Mesenchymal stem cell (in vitro differentiated cells and primary cell): ENCODE measurements around the gene CDC42BPA.
A peak's percentile ranks its signal among the peaks of the same experiment; 100 is the strongest.

ENCODE experiments used
- DNase-seq: peaks from one replicate; pipeline ENCODE4 v3.0.0-alpha.2; 2013
- H2AFZ ChIP-seq: one replicate; pipeline ENCODE4 v1.6.1; 2013; ENCODE audit warnings: low read depth, mild to moderate bottlenecking, control low read depth, inconsistent platforms, low read length, moderate library complexity
- H2AK5ac ChIP-seq: 2 replicates; pipeline ENCODE4 v1.6.1; 2013; ENCODE audit warnings: low read length, moderate library complexity, mild to moderate bottlenecking, inconsistent platforms; ENCODE audit not compliant: severe bottlenecking
- H2BK120ac ChIP-seq: one replicate; pipeline ENCODE4 v1.6.1; 2013; ENCODE audit warnings: low read depth, mild to moderate bottlenecking, inconsistent platforms, low read length, moderate library complexity
- H2BK12ac ChIP-seq, 2 experiments: one replicate each; pipeline ENCODE4 v1.6.1; 2013; ENCODE audit warnings: inconsistent platforms in 2 of 2, low read length in 2 of 2, mild to moderate bottlenecking in 2 of 2, moderate library complexity in 2 of 2, control low read depth in 1 of 2
- H2BK15ac ChIP-seq: one replicate; pipeline ENCODE4 v1.6.1; 2013; ENCODE audit warnings: mild to moderate bottlenecking, low read depth, inconsistent platforms; ENCODE audit not compliant: poor library complexity, severe bottlenecking
- H2BK5ac ChIP-seq: 2 replicates; pipeline ENCODE4 v1.6.1; 2013; ENCODE audit warnings: low read depth, mild to moderate bottlenecking, low read length, control low read depth, inconsistent platforms; ENCODE audit not compliant: poor library complexity, severe bottlenecking
- H3K14ac ChIP-seq, 2 experiments: one replicate each; pipeline ENCODE4 v1.6.1; 2013; ENCODE audit warnings: inconsistent platforms in 2 of 2, low read length in 2 of 2, control low read depth in 1 of 2, mild to moderate bottlenecking in 1 of 2, moderate library complexity in 1 of 2
- H3K18ac ChIP-seq, 2 experiments: one replicate each; pipeline ENCODE4 v1.6.1; 2013; ENCODE audit warnings: inconsistent platforms in 2 of 2, low read length in 2 of 2, control low read depth in 1 of 2, low read depth in 1 of 2, mild to moderate bottlenecking in 1 of 2
- H3K23ac ChIP-seq, 2 experiments: one replicate each; pipeline ENCODE4 v1.6.1; 2013; ENCODE audit warnings: inconsistent platforms in 2 of 2, low read length in 2 of 2, mild to moderate bottlenecking in 2 of 2, moderate library complexity in 2 of 2, control low read depth in 1 of 2
- H3K27ac ChIP-seq: 2 replicates; pipeline ENCODE4 v1.5.1; 2013; ENCODE audit warnings: mild to moderate bottlenecking, moderate library complexity, low read length, control low read depth, inconsistent platforms; ENCODE audit not compliant: poor library complexity, severe bottlenecking
- H3K27me3 ChIP-seq, 2 experiments: 2 replicates each; pipeline versions ENCODE4 v1.6.1 to v1.7.0; 2013; ENCODE audit warnings: low read length in 2 of 2, mild to moderate bottlenecking in 2 of 2, moderate library complexity in 2 of 2, control low read depth in 1 of 2, inconsistent platforms in 1 of 2; ENCODE audit not compliant: control insufficient read depth in 1 of 2, insufficient read depth in 1 of 2
- H3K36me3 ChIP-seq, 2 experiments: 2 replicates each; pipeline versions ENCODE4 v1.6.1 to v1.7.0; 2013; ENCODE audit warnings: low read length in 2 of 2, control low read depth in 1 of 2, inconsistent platforms in 1 of 2, low read depth in 1 of 2, mild to moderate bottlenecking in 1 of 2; ENCODE audit not compliant: insufficient read depth in 2 of 2, control insufficient read depth in 1 of 2
- H3K4ac ChIP-seq, 2 experiments: one replicate each; pipeline ENCODE4 v1.6.1; 2013; ENCODE audit warnings: inconsistent platforms in 2 of 2, low read length in 2 of 2, mild to moderate bottlenecking in 2 of 2, moderate library complexity in 2 of 2, control low read depth in 1 of 2, low read depth in 1 of 2
- H3K4me1 ChIP-seq: 2 replicates; pipeline ENCODE4 v1.6.1; 2013; ENCODE audit warnings: low read depth, low read length, control low read depth; ENCODE audit not compliant: control insufficient read depth, insufficient read depth
- H3K4me2 ChIP-seq: 2 replicates; pipeline ENCODE4 v1.6.1; 2013; ENCODE audit warnings: low read length, mild to moderate bottlenecking, inconsistent platforms; ENCODE audit not compliant: poor library complexity, severe bottlenecking
- H3K4me3 ChIP-seq, 2 experiments: 2 replicates each; pipeline versions ENCODE4 v1.5.1 to v1.7.0; 2013; ENCODE audit warnings: low read length in 2 of 2, mild to moderate bottlenecking in 2 of 2, control low read depth in 1 of 2, low read depth in 1 of 2; ENCODE audit not compliant: insufficient read depth in 1 of 2
- H3K79me1 ChIP-seq: replicated peaks from 2 replicates; pipeline ENCODE4 v1.6.1; 2013; ENCODE audit warnings: mild to moderate bottlenecking, control low read depth, low read length, inconsistent platforms; ENCODE audit not compliant: poor library complexity, severe bottlenecking
- H3K9ac ChIP-seq: 2 replicates; pipeline ENCODE4 v1.7.0; 2013; ENCODE audit warnings: mild to moderate bottlenecking, low read length, moderate library complexity
- H3K9me3 ChIP-seq: 2 replicates; pipeline ENCODE4 v1.7.0; 2013; ENCODE audit warnings: mild to moderate bottlenecking, low read length; ENCODE audit not compliant: control insufficient read depth
- H4K8ac ChIP-seq: one replicate; pipeline ENCODE4 v1.6.1; 2013; ENCODE audit warnings: inconsistent platforms, mild to moderate bottlenecking, low read length, moderate library complexity
- H4K91ac ChIP-seq: one replicate; pipeline ENCODE4 v1.6.1; 2013; ENCODE audit warnings: mild to moderate bottlenecking, low read length, inconsistent platforms
- WGBS: methylation state at CpG from one replicate; pipeline ENCODE4 v1.1.7; 2013; ENCODE audit warnings: mixed read lengths; 5-methylcytosine and 5-hydroxymethylcytosine counted together

Gene CDC42BPA

DNA sequence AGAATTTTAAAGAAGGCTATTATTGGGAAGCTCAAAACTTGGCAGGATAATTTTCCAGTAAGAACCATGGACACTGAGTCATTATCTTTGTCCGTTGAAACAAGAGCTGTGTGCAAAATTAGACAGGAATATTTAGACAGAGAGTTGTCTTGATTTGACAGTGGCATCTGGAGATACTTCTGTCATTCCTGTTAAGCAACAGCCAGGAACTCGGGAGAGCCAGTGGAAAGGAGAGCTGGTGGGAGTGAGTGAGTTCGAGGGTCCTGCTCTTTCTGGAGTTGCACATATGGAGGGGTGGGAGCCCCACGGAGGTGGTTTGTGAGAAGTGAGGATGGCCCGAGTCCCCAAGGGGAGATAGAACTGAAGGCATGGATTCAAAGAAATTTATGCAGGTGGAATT is 375.1 kb downstream of the CDC42BPA start:
- 77% methylated on average over 5 of the region's 5 CpGs for WGBS
- Histone ChIP-seq H4K91ac (no peak overlapping the region), H2BK12ac (no peak overlapping the region)

DNA sequence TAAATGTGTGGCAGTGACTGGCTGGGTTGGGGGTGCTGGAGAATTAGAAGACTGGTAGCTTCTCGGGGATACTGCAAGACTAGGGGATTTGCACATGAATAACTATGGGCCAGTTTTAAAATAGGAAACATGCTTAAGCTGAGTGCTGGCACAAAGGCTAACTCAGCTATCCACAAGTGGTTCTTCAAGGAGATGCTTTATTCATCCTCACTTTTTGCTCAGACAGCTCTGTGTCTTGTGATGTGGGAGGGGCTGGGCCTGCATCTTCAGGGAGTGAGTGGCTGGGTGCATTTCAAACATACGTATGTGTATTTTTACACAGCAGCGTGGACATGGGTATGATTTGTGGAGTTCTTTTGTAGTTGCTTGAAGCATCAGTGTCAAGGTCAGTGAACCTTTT is 375.9 kb downstream of the CDC42BPA start:
- H2AFZ ChIP-seq: no peak overlapping the region
- no peaks in the 10 kb centered on the region for H3K9me3 ChIP-seq
- H2AK5ac ChIP-seq: no peak overlapping the region
- no peak overlapping the region for H3K27ac ChIP-seq
- H2BK120ac ChIP-seq: no peak overlapping the region
- H3K23ac ChIP-seq: no peak overlapping the region
- H4K91ac ChIP-seq: no peak overlapping the region
- 87% methylated on average over 3 of the region's 3 CpGs for WGBS
- H3K27me3 ChIP-seq: no peaks in the 10 kb centered on the region
- no peak overlapping the region for H3K14ac ChIP-seq
- peak overlapping the region; percentile 56 for H3K9ac ChIP-seq
- H3K4me2 ChIP-seq: no peak overlapping the region
- H2BK12ac ChIP-seq: no peak overlapping the region
- H2BK15ac ChIP-seq: no peak overlapping the region
- peaks cover 10% of the 10 kb centered on the region for H3K4me1 ChIP-seq
- peaks cover 25% of the 10 kb centered on the region for H3K79me1 ChIP-seq
- no peak overlapping the region for H4K8ac ChIP-seq
- H3K4me3 ChIP-seq: no peak overlapping the region
- DNase-seq: no peak
- no peak overlapping the region for H3K4ac ChIP-seq
- H3K18ac ChIP-seq: no peak overlapping the region
- no peak overlapping the region for H2BK5ac ChIP-seq
- H3K36me3 ChIP-seq: no peaks in the 10 kb centered on the region

More for the DNA sequence above, 375.1 kb downstream of the CDC42BPA start:
- Histone ChIP-seq H3K4me1 (peaks cover 10% of the 10 kb centered on the region), H3K79me1 (peaks cover 25% of the 10 kb centered on the region), H3K4me2 (no peak overlapping the region), H2BK15ac (no peak overlapping the region), H2BK120ac (no peak overlapping the region), H2BK5ac (no peak overlapping the region), H3K4ac (no peak overlapping the region), H3K27ac (no peak overlapping the region), H2AK5ac (no peak overlapping the region), H3K18ac (no peak overlapping the region), H3K4me3 (no peak overlapping the region), H4K8ac (no peak overlapping the region), H3K23ac (no peak overlapping the region), H3K9me3 (no peaks in the 10 kb centered on the region), H3K14ac (no peak overlapping the region), H3K36me3 (no peaks in the 10 kb centered on the region), H3K9ac (peak overlapping the region; percentile 56), H2AFZ (no peak overlapping the region), H3K27me3 (no peaks in the 10 kb centered on the region)
- DNase-seq: no peak

DNA sequence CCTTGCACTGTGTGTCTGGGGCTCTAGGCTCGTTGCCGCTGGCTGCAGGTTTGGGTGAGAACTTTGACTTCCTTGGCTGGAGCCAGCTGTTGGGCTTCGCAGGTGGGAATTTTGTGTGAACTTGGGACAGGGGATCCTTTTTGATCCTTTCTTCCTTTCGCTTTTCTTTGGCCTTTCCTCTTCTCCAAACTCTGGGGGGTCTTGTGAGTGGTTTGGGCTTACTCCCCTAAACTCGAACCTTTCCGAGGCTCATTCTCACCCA is 377.6 kb downstream of the CDC42BPA start:
- peaks cover 22% of the 10 kb centered on the region for H3K79me1 ChIP-seq
- H3K36me3 ChIP-seq: no peaks in the 10 kb centered on the region

DNA sequence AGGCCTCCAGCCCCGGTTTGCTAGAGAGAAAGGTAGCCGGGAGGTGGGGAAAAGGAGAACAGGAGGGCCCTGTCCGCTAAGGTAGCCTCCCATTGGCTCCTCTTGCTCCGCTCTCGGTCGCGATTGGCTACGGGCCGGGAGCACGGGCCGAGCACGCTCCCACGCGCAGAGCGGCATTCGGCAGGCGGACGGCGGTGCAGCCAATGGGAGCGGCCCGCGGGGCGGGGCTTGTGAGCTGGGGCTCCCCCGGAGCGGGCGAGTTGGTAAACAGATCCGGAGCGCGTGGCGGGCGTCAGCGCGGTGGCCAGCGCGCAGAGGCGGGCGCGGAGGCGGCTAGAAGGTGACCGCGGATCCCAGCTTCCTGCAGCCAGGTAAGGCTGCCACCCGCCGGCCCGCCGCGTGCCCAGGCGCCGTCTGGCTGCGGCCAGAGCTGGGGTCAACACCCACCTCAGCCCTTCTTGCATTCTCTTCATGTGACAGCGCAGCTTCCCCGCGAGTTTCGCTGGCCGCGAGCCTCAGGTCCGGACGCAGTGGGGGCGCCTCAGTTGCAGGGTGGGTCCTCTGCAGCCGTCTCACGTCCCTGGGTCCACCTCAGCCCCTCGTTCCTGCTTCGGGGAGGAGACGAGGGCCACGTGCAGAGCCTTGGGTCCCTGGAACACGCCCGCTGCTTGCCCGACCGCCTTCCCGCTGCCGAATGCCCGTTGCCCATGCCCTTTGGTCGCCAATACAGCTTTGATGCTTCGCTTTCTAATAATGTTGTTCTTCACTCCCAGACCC is 378.1 kb downstream of the CDC42BPA start, which contains the start of gene COQ8A:
Gene COQ8A, plus strand, starts transcription at position 266 of the 777 bp plus-strand sequence. CDS start 21,092 bp downstream, outside the sequence.
- peak; percentile 100 for DNase-seq
- peak within 1 kb of the TSS; percentile 9 for H2BK5ac ChIP-seq
- peak within 1 kb of the TSS; percentile 86 to 92 for H3K4me3 ChIP-seq
- peaks cover 4% of the 10 kb centered on the region for H3K9me3 ChIP-seq
- peak within 1 kb of the TSS; percentile 91 for H2AFZ ChIP-seq
- peak within 1 kb of the TSS in 1 of 2 experiments; percentile 55 for H3K14ac ChIP-seq
- no peak within 1 kb of the TSS for H2AK5ac ChIP-seq
- H3K4me1 ChIP-seq: peaks cover 8% of the 10 kb centered on the region
- peak within 1 kb of the TSS in 1 of 2 experiments; percentile 9 for H3K23ac ChIP-seq
- H3K36me3 ChIP-seq: no peaks in the 10 kb centered on the region
- H3K4ac ChIP-seq: peak within 1 kb of the TSS; percentile 69 to 94
- H2BK120ac ChIP-seq: peak within 1 kb of the TSS; percentile 82
- peak within 1 kb of the TSS; percentile 95 for H4K91ac ChIP-seq
- H3K4me2 ChIP-seq: peak within 1 kb of the TSS; percentile 92
- peak within 1 kb of the TSS; percentile 54 to 96 for H3K18ac ChIP-seq
- no peaks in the 10 kb centered on the region for H3K27me3 ChIP-seq
- peaks cover 22% of the 10 kb centered on the region for H3K79me1 ChIP-seq
- peak within 1 kb of the TSS in 1 of 2 experiments; percentile 37 for H2BK12ac ChIP-seq
- peak within 1 kb of the TSS; percentile 93 for H4K8ac ChIP-seq
- under 1% methylated on average over 73 of the region's 73 CpGs for WGBS
- peak within 1 kb of the TSS; percentile 82 for H3K27ac ChIP-seq
- H2BK15ac ChIP-seq: no peak within 1 kb of the TSS
- peak within 1 kb of the TSS; percentile 96 for H3K9ac ChIP-seq

More for the DNA sequence above, 377.6 kb downstream of the CDC42BPA start:
- H3K9ac ChIP-seq: peak overlapping the region; percentile 84
- no peak overlapping the region for H2AK5ac ChIP-seq
- no peak overlapping the region for H3K4ac ChIP-seq
- H4K8ac ChIP-seq: no peak overlapping the region
- H2BK5ac ChIP-seq: no peak overlapping the region
- H2AFZ ChIP-seq: peak overlapping the region; percentile 91
- H2BK120ac ChIP-seq: no peak overlapping the region
- peak overlapping the region in 1 of 2 experiments; percentile 54 for H3K18ac ChIP-seq
- H2BK15ac ChIP-seq: no peak overlapping the region
- H4K91ac ChIP-seq: no peak overlapping the region
- no peaks in the 10 kb centered on the region for H3K9me3 ChIP-seq
- H3K4me2 ChIP-seq: peak overlapping the region; percentile 82
- no CpG with 5 or more reads among the region's 6 CpGs for WGBS
- peak overlapping the region in 1 of 2 experiments; percentile 9 for H3K23ac ChIP-seq
- peak overlapping the region; percentile 86 to 92 for H3K4me3 ChIP-seq
- no peak for DNase-seq
- H3K27ac ChIP-seq: no peak overlapping the region
- H3K14ac ChIP-seq: no peak overlapping the region
- no peaks in the 10 kb centered on the region for H3K27me3 ChIP-seq
- peaks cover 10% of the 10 kb centered on the region for H3K4me1 ChIP-seq
- H2BK12ac ChIP-seq: no peak overlapping the region
